ENCODE data around the gene ZSWIM3. TPM values are rescaled to one million over a fixed set of nuclear protein-coding genes. Genes with fewer than 3 reads are reported as not detected.
A peak's percentile ranks its signal among the peaks of the same experiment; 100 is the strongest.

ZSWIM3 gene
- total and polyA plus RNA-seq, 2 of the 13 experiments (the other 11 are each of a cell fraction or from before 2014, with no cell fraction given) = 5.2 to 5.8 TPM

GRCh38 chr20:45890985-45891983 lies 33.9 kb downstream of the ZSWIM3 start, which contains the start of the genes CTSA and NEURL2 (continued):
- TF ChIP-seq KDM4B (CRISPR knock-in tag; IDR thresholded peaks at IDR 0.05) (peak; percentile 99), ZNF720 (CRISPR knock-in tag; IDR thresholded peaks at IDR 0.05) (no peak), RXRB (CRISPR knock-in tag; IDR thresholded peaks at IDR 0.05; ENCODE audit: borderline replicate concordance) (peak; percentile 100), UBTF (CRISPR knock-in tag; IDR thresholded peaks at IDR 0.05) (peak; percentile 94), MIER2 (CRISPR knock-in tag; IDR thresholded peaks at IDR 0.05) (peak; percentile 84), NPAS2 (CRISPR knock-in tag; IDR thresholded peaks at IDR 0.05; ENCODE audit: borderline replicate concordance) (peak; percentile 96; the same call in 1 of the 2 replicates), ZNF605 (CRISPR knock-in tag; IDR thresholded peaks at IDR 0.05) (peak; percentile 100), SAFB2 (CRISPR knock-in tag; IDR thresholded peaks at IDR 0.05; ENCODE audit: borderline replicate concordance, low read depth) (peak; percentile 99), DR1 (CRISPR knock-in tag; IDR thresholded peaks at IDR 0.05) (peak; percentile 98), HNRNPLL (IDR thresholded peaks at IDR 0.05; ENCODE audit: low read depth, low read length, poor library complexity, severe bottlenecking) (peak; percentile 76), ARNTL (CRISPR knock-in tag; IDR thresholded peaks at IDR 0.05) (peak; percentile 100), NFKB2 (CRISPR knock-in tag; IDR thresholded peaks at IDR 0.05; ENCODE audit: borderline replicate concordance) (peak; percentile 99; the same call in 1 of the 2 replicates), CREBL2 (CRISPR knock-in tag; IDR thresholded peaks at IDR 0.05; ENCODE audit: borderline replicate concordance) (peak; percentile 99), HMGA1 (CRISPR knock-in tag; conservative IDR thresholded peaks at IDR 0.05) (no peak), MED8 (CRISPR knock-in tag; IDR thresholded peaks at IDR 0.05; ENCODE audit: insufficient replicate concordance) (peak; percentile 99), DDIT3 (CRISPR knock-in tag; IDR thresholded peaks at IDR 0.05) (peak; percentile 94), ZNF766 (CRISPR knock-in tag; IDR thresholded peaks at IDR 0.05; ENCODE audit: borderline replicate concordance) (peak; percentile 99), ZXDC (CRISPR knock-in tag; IDR thresholded peaks at IDR 0.05) (peak; percentile 97), YY1 (IDR thresholded peaks at IDR 0.05; ENCODE audit: insufficient read depth, insufficient replicate concordance, low read depth, low read length) (peak; percentile 94), NFKBIZ (CRISPR knock-in tag; IDR thresholded peaks at IDR 0.05) (peak; percentile 99), FOXK1 (CRISPR knock-in tag; IDR thresholded peaks at IDR 0.05; ENCODE audit: borderline replicate concordance, low read depth) (peak; percentile 99), IKZF1 (IDR thresholded peaks at IDR 0.05) (no peak)

Data from HepG2 (cell line).